Esophagus muscularis mucosa (tissue), 4 donors: ENCODE measurements around the gene EXTL2. TPM values are rescaled to one million over a fixed set of nuclear protein-coding genes. Genes with fewer than 3 reads are reported as not detected.
A peak's percentile ranks its signal among the peaks of the same experiment; 100 is the strongest.

Experiments
- DNase-seq: peaks from one replicate; pipeline ENCODE4 v3.0.0-alpha.2; 2017; ENCODE audit errors: extremely low spot score
- H3K27ac ChIP-seq, 4 donors: fragments of 200-600 bp; sonication (generic); replicated peaks in 1 of 4; 1 replicate in 3 of 4; 2 replicates in 1 of 4; pipeline ENCODE4 v1.5.1; 2016 to 2019; ENCODE audit warnings: mild to moderate bottlenecking in 1 of 4
- H3K27me3 ChIP-seq, 4 donors: fragments of 200-600 bp; sonication (generic); one replicate each; pipeline versions ENCODE4 v1.5.1 to v1.6.0; 2016 to 2019
- H3K36me3 ChIP-seq, 4 donors: fragments of 200-600 bp; sonication (generic); one replicate each; pipeline ENCODE4 v1.5.1; 2016 to 2019
- H3K4me1 ChIP-seq, 4 donors: fragments of 200-600 bp; sonication (generic); one replicate each; pipeline ENCODE4 v1.5.1; 2016 to 2019
- H3K4me3 ChIP-seq, 4 donors: fragments of 200-600 bp; sonication (generic); 1 replicate in 2 of 4; 2 replicates in 2 of 4; pipeline ENCODE4 v1.5.1; 2016 to 2019; ENCODE audit warnings: mild to moderate bottlenecking in 4 of 4, moderate library complexity in 1 of 4
- H3K9me3 ChIP-seq, 4 donors: fragments of 200-600 bp; sonication (generic); 1 replicate in 3 of 4; 2 replicates in 1 of 4; pipeline ENCODE4 v1.5.1; 2016 to 2019
- CTCF ChIP-seq, 3 experiments: fragments of 200-600 bp in 2 of 3; fragments of 450-650 bp in 1 of 3; sonication (generic) in 2 of 3; IDR thresholded peaks; one replicate each; pipeline ENCODE4 v1.5.1; 2017 to 2019; ENCODE audit warnings: antibody characterized with exemption in 3 of 3, mild to moderate bottlenecking in 2 of 3, moderate library complexity in 1 of 3
- EP300 ChIP-seq: sonication (generic); formaldehyde crosslinking; IDR thresholded peaks from one replicate; pipeline ENCODE4 v1.6.1; 2017; ENCODE audit warnings: antibody characterized with exemption
- POLR2A ChIP-seq: fragments of 450-650 bp; IDR thresholded peaks from one replicate; pipeline ENCODE4 v1.6.1; 2017; ENCODE audit warnings: antibody characterized with exemption, moderate library complexity, mild to moderate bottlenecking, low read depth
- POLR2AphosphoS5 ChIP-seq, 2 donors: sonication (generic); formaldehyde crosslinking; IDR thresholded peaks; one replicate each; pipeline ENCODE4 v1.6.1; 2017; ENCODE audit warnings: antibody characterized with exemption in 2 of 2
- WGBS: methylation state at CpG from one replicate; pipeline ENCODE4 v1.1.5; 2018; 5-methylcytosine and 5-hydroxymethylcytosine counted together
- intact Hi-C: fragments of 100-400 bp; cut with DNase I; formaldehyde crosslinking; loops from one replicate; pipeline ENCODE4 v1.15.1; 2023
- total RNA-seq, 4 donors: library from RNA; depleted of rRNA; stranded (reverse); fragments of >200 nt; gene quantifications; one replicate each; pipeline versions ENCODE4 v1.1.0 to v1.2.1, GENCODE V29; 2016

The EXTL2 gene
- total RNA-seq, 4 donors from 2014 or later = 14.5 to 21.6 (median 17.6) TPM

DNA sequence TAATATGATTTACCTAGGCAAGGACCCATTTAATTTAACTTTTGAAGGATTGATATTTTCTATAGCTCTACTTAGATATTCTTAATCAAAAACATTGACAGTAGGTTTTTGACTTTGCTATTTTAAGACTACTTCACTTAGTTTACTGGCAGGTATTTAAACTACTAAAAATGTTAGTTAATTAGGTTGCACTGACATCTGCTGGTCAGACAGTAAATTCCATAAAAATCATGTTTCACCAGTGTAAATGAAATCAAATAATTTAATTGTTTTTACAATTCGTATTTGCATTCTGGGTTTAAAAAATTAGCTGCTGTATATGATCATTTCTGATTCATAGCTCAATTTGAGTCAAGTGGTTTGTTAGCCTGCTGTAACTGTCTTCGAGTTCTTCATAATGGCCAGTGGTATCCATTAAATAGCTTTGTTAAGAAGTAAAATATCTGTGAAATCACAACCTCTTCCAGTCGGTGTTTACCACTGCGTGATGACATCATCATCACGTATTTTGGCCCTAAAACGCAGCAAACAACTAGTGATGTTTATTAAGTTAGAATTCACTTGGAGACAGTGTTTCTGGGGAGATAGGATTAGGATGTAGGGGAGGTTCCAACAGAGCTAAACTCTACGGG, 26.2 kb downstream of the EXTL2 start:
- Histone ChIP-seq H3K4me3 (no peak overlapping the region), H3K27ac (no peak overlapping the region), H3K9me3 (no peaks in the 10 kb centered on the region), H3K4me1 (peaks cover 0 to 18% (median 14%) of the 10 kb centered on the region in 4 donors), H3K27me3 (no peaks in the 10 kb centered on the region), H3K36me3 (no peaks in the 10 kb centered on the region)
- 8% methylated on average over 7 of the region's 7 CpGs for WGBS
- intact Hi-C loops = loop anchor here (5.0 kb wide), 1 partner anchor 406 kb away; no protein-coding TSS in a partner anchor
- TF ChIP-seq POLR2A (no peak), CTCF (IDR thresholded peaks at IDR 0.05) (peak; percentile 65 to 71 (median 68))
- no peak for DNase-seq

GRCh38 chr1:100866901-100867206, 27.8 kb downstream of the EXTL2 start:
- no peaks in the 10 kb centered on the region for H3K9me3 ChIP-seq
- intact Hi-C loops = loop anchor here (2.0 to 5.0 kb wide), 2 partner anchors 260 to 405 kb away; no protein-coding TSS in a partner anchor
- H3K4me1 ChIP-seq = peaks cover 0 to 30% (median 26%) of the 10 kb centered on the region in 4 donors
- no peak for TF ChIP-seq POLR2AphosphoS5 (IDR thresholded peaks at IDR 0.05)
- no peak overlapping the region for H3K4me3 ChIP-seq
- WGBS = 71% methylated on average over 2 of the region's 2 CpGs
- DNase-seq = no peak
- H3K27ac ChIP-seq = no peak overlapping the region
- no peaks in the 10 kb centered on the region for H3K27me3 ChIP-seq
- no peaks in the 10 kb centered on the region for H3K36me3 ChIP-seq

DNA sequence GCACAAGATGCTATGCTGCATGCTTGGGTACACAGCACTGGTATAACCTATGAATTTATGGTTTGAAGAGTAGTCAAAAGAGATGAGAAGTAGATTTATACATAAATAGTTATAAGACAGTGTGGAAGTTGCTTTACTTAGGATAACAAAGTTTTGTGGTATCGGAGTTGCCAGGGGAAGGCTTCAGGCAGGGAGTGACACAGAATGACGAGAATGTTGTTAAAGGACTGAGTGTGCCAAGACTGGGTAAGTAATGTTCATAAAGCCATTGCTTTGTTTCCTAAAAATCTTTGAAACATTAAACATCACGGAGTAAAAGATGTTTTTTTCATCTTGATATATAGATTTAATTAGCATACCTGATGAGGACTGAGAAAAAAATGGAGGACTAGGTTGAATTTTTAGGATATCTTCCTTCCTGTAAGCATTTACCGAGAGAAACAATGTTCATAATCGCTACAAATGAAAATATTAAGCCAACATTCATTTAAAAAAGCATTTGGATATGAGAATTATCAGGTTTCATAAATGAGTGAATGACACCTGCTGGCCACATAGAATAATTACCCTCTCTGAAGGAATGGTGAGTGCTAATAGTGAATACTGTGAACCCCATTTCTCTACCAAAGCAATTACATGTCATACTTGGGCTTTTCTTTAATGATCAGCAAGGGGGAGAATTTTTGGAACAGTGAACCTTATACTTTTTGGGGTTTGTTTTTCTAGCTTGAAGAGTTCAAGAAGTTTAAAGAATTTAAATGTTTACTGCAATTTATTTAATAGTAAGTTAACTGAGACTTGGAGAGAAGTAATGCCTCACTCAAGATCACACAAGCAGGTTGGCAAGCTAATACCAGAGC, 28.4 kb downstream of the EXTL2 start:
- peaks cover 0 to 34% (median 27%) of the 10 kb centered on the region in 4 donors for H3K4me1 ChIP-seq
- no peak overlapping the region for H3K27ac ChIP-seq
- 18% methylated on average over 5 of the region's 5 CpGs for WGBS
- TF ChIP-seq CTCF (IDR thresholded peaks at IDR 0.05) (peak; percentile 42 to 59 (median 49)), POLR2A (no peak), EP300 (no peak), POLR2AphosphoS5 (IDR thresholded peaks at IDR 0.05) (no peak)
- DNase-seq = no peak
- H3K9me3 ChIP-seq = no peaks in the 10 kb centered on the region
- intact Hi-C loops = loop anchor here (2.0 to 5.0 kb wide), 2 partner anchors 259 to 404 kb away; no protein-coding TSS in a partner anchor
- no peaks in the 10 kb centered on the region for H3K27me3 ChIP-seq
- H3K36me3 ChIP-seq = no peaks in the 10 kb centered on the region
- no peak overlapping the region for H3K4me3 ChIP-seq

DNA sequence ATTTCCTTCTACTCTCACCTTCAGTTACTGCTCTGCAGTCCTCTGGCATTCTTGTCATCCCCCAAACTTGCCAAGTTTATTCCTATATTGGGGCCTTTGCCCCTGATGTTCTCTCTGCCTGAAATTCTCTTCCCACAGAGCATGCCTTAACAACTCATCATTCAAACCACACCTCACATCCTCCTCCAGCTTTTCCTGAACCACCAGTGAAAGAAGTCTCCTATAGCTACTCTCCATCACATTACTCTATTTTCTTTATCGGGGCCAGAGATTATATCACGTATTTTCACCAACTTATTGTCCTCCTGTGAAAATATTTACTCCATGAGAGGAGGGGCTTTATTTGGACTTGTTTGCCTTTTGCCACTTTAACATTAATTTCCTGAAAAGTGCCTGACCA, 32.1 kb downstream of the EXTL2 start:
- 66% methylated on average over 2 of the region's 2 CpGs for WGBS

DNA sequence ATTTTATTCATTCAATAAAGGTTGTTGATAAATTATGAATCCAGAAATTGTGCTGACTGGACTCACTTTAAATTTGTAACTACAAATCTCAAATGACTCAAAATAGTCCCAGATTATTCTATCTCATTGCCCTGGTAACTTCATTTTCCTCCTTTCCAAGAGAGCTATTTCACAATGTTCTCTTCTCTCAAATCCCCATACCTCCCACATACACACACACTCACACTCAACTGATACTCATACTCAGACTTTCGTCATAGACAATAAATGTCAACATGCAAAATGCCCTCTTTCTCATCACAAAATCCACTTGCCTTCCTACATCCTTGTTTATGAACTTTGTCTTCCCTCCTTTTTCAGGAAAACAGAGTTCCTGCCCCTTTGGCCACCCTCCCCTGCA, 33.3 kb downstream of the EXTL2 start:
- DNase-seq = no peak
- intact Hi-C loops = no loop called here
- Histone ChIP-seq H3K4me1 (peaks cover 0 to 23% (median 21%) of the 10 kb centered on the region in 4 donors), H3K36me3 (no peaks in the 10 kb centered on the region), H3K27me3 (no peaks in the 10 kb centered on the region), H3K4me3 (no peak overlapping the region), H3K27ac (no peak overlapping the region), H3K9me3 (no peaks in the 10 kb centered on the region)
- TF ChIP-seq POLR2A = no peak
- no peak for TF ChIP-seq POLR2AphosphoS5 (IDR thresholded peaks at IDR 0.05)
- TF ChIP-seq EP300 = no peak
- no peak for TF ChIP-seq CTCF (IDR thresholded peaks at IDR 0.05)
- WGBS = 92% methylated on average over 1 of the region's 1 CpG

More for the DNA sequence above, 32.1 kb downstream of the EXTL2 start:
- no peaks in the 10 kb centered on the region for H3K36me3 ChIP-seq
- H3K27me3 ChIP-seq = no peaks in the 10 kb centered on the region
- no peak overlapping the region for H3K27ac ChIP-seq
- H3K4me3 ChIP-seq = no peak overlapping the region
- peaks cover 0 to 27% (median 22%) of the 10 kb centered on the region in 4 donors for H3K4me1 ChIP-seq
- intact Hi-C loops = no loop called here
- no peaks in the 10 kb centered on the region for H3K9me3 ChIP-seq
- TF ChIP-seq POLR2AphosphoS5 (IDR thresholded peaks at IDR 0.05) = no peak
- DNase-seq = no peak
